Activated CD4-positive, alpha-beta memory T cell treated with anti-CD3 and anti-CD28 coated beads, Interleukin-2, amount 10 ng/mL, durations not matched to agents 7 days and 5 days (primary cell): ENCODE data around the gene CD300LB. TPM values are rescaled to one million over a fixed set of nuclear protein-coding genes. Genes with fewer than 3 reads are reported as not detected.
"Not testable (repeated sequence)": the region's sequence is repeated elsewhere in the genome, so short reads cannot be mapped to it uniquely, and the experiment has no call there.

ENCODE experiments used
- CTCF ChIA-PET: fragments of 350-600 bp; sonication (Branson Sonifier 250); formaldehyde crosslinking; loops from one replicate; lab custom pipeline; 2021; ENCODE audit warnings: antibody characterized with exemption, inconsistent platforms; lab: Charles Lee
- POLR2A ChIA-PET: fragments of 350-600 bp; sonication (Branson Sonifier 250); formaldehyde crosslinking; loops from one replicate; lab custom pipeline; 2021; ENCODE audit warnings: antibody characterized with exemption; lab: Charles Lee
- DNase-seq: peaks from one replicate; pipeline ENCODE4 v3.0.0-alpha.2; 2020
- H3K27ac Mint-ChIP-seq: one replicate; pipeline ENCODE4 v1.8.0; 2021; ENCODE audit warnings: mild to moderate bottlenecking, mixed read lengths
- H3K27me3 Mint-ChIP-seq: one replicate; pipeline ENCODE4 v1.8.0; 2021; ENCODE audit warnings: mixed read lengths
- H3K36me3 Mint-ChIP-seq: one replicate; pipeline ENCODE4 v1.8.0; 2021; ENCODE audit warnings: low read depth, mixed read lengths
- H3K4me1 Mint-ChIP-seq: one replicate; pipeline ENCODE4 v1.8.0; 2021; ENCODE audit warnings: mixed read lengths
- H3K4me3 Mint-ChIP-seq: one replicate; pipeline ENCODE4 v1.8.0; 2021; ENCODE audit warnings: mild to moderate bottlenecking, mixed read lengths
- H3K9me3 Mint-ChIP-seq: one replicate; pipeline ENCODE4 v1.8.0; 2021; ENCODE audit warnings: mixed read lengths
- total RNA-seq, 2 experiments: library from RNA; stranded (reverse); gene quantifications; one replicate each; pipeline ENCODE4 v1.2.3, GENCODE V29; 2021

Gene CD300LB
- not detected for total RNA-seq

DNA sequence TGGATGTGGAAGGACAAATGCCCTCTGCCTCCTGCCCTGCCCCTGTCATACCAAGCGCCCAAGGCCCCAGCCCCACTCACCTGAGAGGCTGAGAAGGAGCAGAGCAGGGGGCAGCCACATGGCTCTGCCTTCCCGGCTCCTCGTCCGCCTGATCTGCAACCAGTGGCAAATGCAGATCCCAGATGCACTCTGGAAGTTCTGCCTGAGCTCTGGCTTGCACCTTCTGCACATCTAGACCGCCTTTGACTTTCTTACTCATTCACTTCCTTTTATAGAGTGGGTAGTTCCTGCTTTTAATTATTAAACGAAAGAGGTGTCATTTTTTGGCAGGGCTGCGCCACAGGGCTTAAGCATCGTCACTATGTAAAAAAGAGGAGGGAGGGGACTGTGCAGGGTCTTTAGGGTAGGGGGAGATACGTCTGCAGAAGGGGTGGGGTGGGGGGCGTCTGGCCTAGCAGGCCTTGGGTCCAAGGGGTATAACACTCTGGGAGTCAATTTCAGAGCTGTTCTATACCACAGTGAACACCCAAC lies at the start of gene CD300LB:
TSS of gene CD300LB (minus strand) at position 245 of the 531 bp plus-strand sequence. CDS start at position 120, 125 bp downstream.
- H3K36me3 Mint-ChIP-seq: no peaks in the 10 kb centered on the region
- H3K4me3 Mint-ChIP-seq: no peak within 1 kb of the TSS
- DNase-seq: peak; percentile 4
- ChIA-PET CTCF (interaction anchor here (1.0 to 2.7 kb wide), 2 partner anchors 71 to 170 kb away, joined by 3 to 7 read pairs; no protein-coding TSS in a partner anchor), POLR2A (interaction anchor here (1.4 kb wide), 1 partner anchor 14 kb away, joined by 3 read pairs; the partner anchor contains the start of gene CD300C)
- no peaks in the 10 kb centered on the region for H3K9me3 Mint-ChIP-seq
- H3K27me3 Mint-ChIP-seq: peaks cover 73% of the 10 kb centered on the region
- H3K27ac Mint-ChIP-seq: no peak within 1 kb of the TSS
- H3K4me1 Mint-ChIP-seq: peaks cover 3% of the 10 kb centered on the region

DNA sequence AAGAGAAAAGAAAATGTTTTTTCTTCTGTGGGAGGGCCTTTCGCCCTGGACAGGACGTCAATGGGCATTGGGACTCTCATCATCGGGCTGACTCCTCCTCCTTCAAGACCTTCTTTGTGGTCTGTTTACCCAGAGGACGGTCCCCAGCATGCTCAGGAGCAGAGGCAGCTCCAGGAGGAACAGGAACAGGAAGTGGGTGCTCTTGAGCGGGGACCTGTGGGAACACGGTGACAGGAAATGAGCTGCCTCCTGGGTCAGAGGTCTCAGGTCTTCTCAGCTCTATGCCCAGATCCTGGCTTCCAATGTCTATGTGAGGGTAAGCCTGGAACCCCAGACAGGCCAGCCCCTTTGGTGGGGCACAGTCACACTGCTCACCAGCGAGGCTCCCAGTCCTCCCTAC lies 48.6 kb upstream of the CD300LB start:
- no peak overlapping the region for H3K27ac Mint-ChIP-seq
- CTCF ChIA-PET: interaction anchor here (0.6 to 1.8 kb wide), 2 partner anchors 10 to 35 kb away, joined by 4 to 5 read pairs; no protein-coding TSS in a partner anchor
- no peaks in the 10 kb centered on the region for H3K36me3 Mint-ChIP-seq
- peaks cover 18% of the 10 kb centered on the region for H3K27me3 Mint-ChIP-seq
- H3K4me1 Mint-ChIP-seq: peaks cover 12% of the 10 kb centered on the region
- POLR2A ChIA-PET: interaction anchor here (1.0 kb wide), 1 partner anchor 32 kb away, joined by 3 read pairs; no protein-coding TSS in a partner anchor
- H3K9me3 Mint-ChIP-seq: peaks cover 2% of the 10 kb centered on the region
- H3K4me3 Mint-ChIP-seq: no peak overlapping the region
- DNase-seq: no peak

DNA sequence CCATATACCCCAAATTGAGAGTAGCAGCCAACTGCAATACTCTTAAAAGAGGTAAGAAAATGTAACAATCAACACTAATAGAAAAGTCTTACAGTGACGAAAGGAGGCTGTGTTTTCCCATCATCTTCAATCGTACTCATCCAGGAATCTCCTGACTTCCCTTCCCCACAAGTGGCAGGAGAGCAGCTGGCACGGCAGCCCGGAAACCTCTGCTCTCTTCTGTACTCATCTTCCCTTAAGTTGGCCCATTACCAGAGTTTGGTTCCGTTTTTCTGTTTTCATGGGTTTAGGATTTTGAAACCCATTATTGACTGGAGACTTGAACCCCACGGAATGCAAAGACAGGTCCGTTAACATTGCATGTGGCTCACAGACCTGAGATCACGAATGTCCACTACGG lies 47.7 kb upstream of the CD300LB start:
- no peak overlapping the region for H3K27ac Mint-ChIP-seq
- peaks cover 12% of the 10 kb centered on the region for H3K4me1 Mint-ChIP-seq
- H3K9me3 Mint-ChIP-seq: peaks cover under 1% of the 10 kb centered on the region
- H3K27me3 Mint-ChIP-seq: peaks cover 19% of the 10 kb centered on the region
- CTCF ChIA-PET: no interaction called here
- DNase-seq: no peak
- H3K4me3 Mint-ChIP-seq: no peak overlapping the region
- no peaks in the 10 kb centered on the region for H3K36me3 Mint-ChIP-seq
- POLR2A ChIA-PET: no interaction called here

DNA sequence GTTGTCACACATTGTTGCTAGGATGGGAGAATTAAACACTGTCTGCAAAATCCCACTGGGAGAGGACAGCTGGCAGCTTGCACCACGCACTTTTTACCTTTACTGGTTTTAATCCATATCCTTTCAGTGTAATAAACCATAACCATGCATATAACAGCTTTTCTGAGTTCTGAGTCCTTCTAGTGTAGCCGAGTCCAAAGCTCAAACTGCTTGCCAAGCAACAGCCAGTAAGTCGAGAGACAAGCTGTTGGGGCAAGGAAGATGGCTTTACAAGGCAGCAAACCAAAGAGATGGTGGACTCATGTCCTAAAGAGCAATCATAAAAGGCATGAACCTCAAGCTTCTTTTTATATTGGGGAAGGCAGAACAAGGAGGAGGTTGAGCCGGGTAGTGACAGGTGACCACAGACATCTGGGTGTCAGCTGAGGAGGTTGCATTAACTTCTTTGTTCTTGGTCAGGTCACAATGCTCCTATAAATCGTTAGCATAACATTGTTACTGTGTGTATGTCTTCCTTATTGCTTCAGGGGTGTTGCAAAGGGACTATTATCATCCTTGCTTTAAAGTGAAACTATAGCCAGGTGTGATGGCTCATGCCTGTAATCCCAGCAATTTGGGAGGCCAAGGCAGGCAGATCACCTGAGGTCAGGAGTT lies 43.3 kb upstream of the CD300LB start:
- ChIA-PET POLR2A (no interaction called here), CTCF (interaction anchor here (1.1 to 1.4 kb wide), 2 partner anchors 9 to 163 kb away, joined by 3 to 4 read pairs; partner anchors contain the start of gene RAB37)
- Mint-ChIP-seq H3K27me3 (peaks cover 30% of the 10 kb centered on the region), H3K36me3 (no peaks in the 10 kb centered on the region), H3K4me1 (peaks cover 5% of the 10 kb centered on the region), H3K9me3 (no peaks in the 10 kb centered on the region), H3K27ac (no peak overlapping the region), H3K4me3 (no peak overlapping the region)
- no peak for DNase-seq

DNA sequence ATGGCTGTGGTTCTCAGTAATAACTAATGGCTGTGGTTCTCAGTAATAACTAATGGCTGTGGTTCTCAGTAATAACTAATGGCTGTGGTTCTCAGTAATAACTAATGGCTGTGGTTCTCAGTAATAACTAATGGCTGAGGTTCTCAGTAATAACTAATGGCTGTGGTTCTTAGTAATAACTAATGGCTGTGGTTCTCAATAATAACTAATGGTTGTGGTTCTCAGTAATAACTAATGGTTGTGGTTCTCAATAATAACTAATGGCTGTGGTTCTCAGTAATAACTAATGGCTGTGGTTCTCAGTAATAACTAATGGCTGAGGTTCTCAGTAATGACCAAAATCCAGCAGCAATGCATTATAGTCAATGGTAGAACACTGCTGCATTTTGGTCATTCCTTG lies 42.4 kb upstream of the CD300LB start:
- CTCF ChIA-PET: interaction anchor here (1.1 to 1.4 kb wide), 3 partner anchors 8 to 218 kb away, joined by 3 to 4 read pairs (median 3); partner anchors contain the start of gene RAB37
- peaks cover 38% of the 10 kb centered on the region for H3K27me3 Mint-ChIP-seq
- H3K9me3 Mint-ChIP-seq: not testable (repeated sequence)

DNA sequence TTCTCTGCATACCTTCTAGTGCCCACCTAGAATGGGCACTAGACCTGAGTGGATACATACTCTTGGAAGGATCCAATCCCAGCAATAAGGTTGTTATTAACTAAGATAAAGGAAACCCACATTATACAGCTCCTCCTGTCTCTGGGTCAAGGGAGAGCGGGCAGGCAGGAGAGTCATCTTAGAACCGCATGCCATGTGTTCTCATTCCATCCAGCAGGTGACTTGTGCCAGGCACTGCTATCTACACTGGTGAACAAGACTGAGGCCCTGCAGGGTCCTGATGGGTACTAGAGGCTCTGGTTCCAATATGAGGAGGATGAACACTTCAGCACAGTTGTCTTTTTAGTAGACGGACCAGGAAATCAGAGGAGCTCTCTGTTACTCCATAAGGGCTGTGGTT lies 41.9 kb upstream of the CD300LB start:
- ChIA-PET POLR2A (no interaction called here), CTCF (interaction anchor here (1.1 to 1.4 kb wide), 2 partner anchors 164 to 218 kb away, joined by 3 to 4 read pairs; partner anchors contain the start of gene RAB37)
- Mint-ChIP-seq H3K27me3 (peaks cover 43% of the 10 kb centered on the region), H3K4me3 (no peak overlapping the region), H3K9me3 (peaks cover 5% of the 10 kb centered on the region), H3K36me3 (no peaks in the 10 kb centered on the region), H3K4me1 (peaks cover 16% of the 10 kb centered on the region), H3K27ac (no peak overlapping the region)
- DNase-seq: no peak

More for the DNA sequence above, 42.4 kb upstream of the CD300LB start:
- H3K27ac Mint-ChIP-seq, POLR2A ChIA-PET, DNase-seq, H3K36me3 Mint-ChIP-seq, H3K4me3 Mint-ChIP-seq: not testable (repeated sequence)
- H3K4me1 Mint-ChIP-seq: peaks cover 11% of the 10 kb centered on the region

DNA sequence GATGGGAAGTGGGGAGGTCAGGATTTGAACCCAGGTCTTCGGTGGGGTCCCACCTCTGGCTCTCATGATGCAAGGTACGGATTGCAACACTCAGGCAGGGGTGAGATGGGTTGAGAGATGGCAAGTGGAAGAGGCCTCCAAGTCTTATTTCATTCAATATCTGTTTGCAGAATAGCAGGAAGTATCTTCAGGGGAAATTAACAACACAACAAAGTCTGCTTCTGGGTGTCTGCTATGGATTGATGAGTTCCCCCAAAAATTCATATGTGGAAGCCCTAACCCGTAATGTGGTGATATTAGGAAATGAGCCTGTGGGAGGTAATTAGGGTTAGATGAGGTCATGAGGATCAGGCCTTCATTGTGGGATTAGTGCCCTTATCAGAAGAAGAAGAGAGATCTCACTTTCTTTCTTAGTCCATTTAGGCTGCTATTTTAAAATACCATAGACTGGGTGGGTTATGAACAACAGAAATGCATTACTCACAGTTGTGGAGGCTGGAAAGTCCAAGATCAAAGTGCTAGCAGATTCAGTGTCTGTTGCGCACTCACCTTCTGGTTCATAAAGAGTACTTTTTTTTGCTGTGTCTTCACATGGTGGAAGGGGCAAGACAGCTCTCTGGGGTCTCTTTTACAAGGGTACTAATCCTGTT lies 40.5 kb upstream of the CD300LB start:
- ChIA-PET CTCF (no interaction called here), POLR2A (no interaction called here)
- DNase-seq: no peak
- no peak overlapping the region for H3K4me3 Mint-ChIP-seq
- H3K27me3 Mint-ChIP-seq: peaks cover 50% of the 10 kb centered on the region
- peaks cover 5% of the 10 kb centered on the region for H3K9me3 Mint-ChIP-seq
- H3K27ac Mint-ChIP-seq: no peak overlapping the region
- H3K4me1 Mint-ChIP-seq: peaks cover 16% of the 10 kb centered on the region
- H3K36me3 Mint-ChIP-seq: no peaks in the 10 kb centered on the region

DNA sequence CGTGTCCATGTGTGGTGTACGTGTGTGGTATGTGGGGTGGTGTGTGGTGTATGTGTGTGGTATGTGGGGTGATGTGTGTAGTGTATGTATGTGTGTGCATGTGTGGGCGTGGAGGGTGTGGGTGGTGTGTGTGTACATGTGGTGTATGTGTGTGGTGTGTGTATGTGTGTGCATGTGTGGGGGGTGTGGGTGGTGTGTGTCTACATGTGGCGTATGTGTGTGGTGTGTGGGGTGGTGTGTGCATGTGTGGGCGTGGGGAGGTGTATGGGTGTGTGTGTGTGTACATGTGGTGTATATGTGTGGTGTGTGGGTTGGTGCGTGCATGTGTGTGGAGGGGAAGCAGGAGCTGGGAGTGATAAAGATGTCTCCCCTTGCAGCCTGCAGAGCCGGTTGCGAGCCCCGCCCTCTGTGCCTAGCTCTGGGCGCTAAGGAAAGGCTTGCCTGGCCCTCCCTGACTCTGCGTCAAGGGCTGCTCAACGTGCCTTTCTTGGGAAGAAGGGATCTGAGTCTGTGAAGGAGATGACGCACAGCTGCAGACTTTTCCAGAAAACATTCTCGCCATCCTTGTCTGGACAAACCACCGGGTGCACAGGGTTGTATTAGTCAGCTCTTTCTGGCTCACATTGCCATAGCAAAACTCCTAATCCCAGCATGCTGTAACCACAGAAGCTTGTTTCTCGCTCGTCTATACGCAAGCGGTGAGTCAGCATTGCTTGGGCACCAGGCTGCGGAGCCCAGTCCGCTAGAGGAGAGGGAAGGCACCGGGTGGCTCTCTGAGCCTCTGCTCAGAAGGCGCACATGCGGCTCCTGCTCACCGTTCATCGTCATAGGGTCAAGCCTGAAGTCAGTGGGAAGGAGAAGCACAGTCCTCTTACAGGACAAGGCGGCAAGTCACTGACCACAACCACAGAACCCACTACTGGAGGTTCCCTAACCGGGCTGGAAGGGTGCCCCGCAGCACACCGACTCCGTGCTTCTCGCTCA lies 38.0 kb upstream of the CD300LB start:
- peaks cover 44% of the 10 kb centered on the region for H3K27me3 Mint-ChIP-seq
- H3K36me3 Mint-ChIP-seq: no peaks in the 10 kb centered on the region
- ChIA-PET CTCF (no interaction called here), POLR2A (interaction anchor here (1.4 kb wide), 1 partner anchor 304 kb away, joined by 3 read pairs; the partner anchor contains the start of gene FDXR)
- H3K9me3 Mint-ChIP-seq: peaks cover 5% of the 10 kb centered on the region
- DNase-seq: no peak
- no peak overlapping the region for H3K27ac Mint-ChIP-seq
- H3K4me3 Mint-ChIP-seq: no peak overlapping the region
- H3K4me1 Mint-ChIP-seq: peaks cover 16% of the 10 kb centered on the region

DNA sequence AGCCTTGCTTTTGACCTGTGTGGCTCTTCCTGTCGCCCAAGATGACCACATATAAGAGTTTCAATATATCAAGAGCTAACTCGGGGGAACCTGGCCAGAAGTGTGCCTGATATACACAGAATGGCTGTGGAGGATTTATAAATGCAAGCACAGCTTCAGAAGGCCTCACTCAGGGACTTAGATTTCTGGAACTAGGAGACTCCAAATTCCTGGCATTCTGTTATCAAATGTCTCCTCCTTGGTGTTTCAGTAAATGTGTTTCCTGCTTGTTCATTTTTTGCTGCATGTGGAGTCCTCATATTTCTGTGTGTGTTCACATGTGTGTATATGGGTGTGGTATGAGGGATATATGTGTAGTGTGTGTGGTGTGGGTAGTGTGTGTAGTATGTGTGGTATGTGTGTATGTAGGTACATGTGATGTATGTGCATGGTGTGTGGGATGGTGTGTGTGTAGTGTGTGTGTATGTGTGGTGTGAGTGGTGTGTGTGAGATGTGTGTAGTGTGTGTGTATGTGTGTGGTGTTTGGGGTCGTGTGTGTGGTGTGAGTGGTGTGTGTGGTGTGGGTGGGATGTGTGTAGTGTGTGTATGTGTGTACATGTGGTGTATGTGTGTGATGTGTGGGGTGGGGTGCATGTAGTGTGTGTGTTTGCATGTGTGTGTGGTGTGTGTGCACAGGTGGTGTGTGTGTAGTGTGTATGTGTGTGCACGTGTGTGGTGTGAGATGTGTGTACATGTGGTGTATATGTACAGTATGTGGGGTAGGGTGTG lies 37.0 kb upstream of the CD300LB start:
- CTCF ChIA-PET: no interaction called here
- peaks cover 46% of the 10 kb centered on the region for H3K27me3 Mint-ChIP-seq
- H3K27ac Mint-ChIP-seq: no peak overlapping the region
- peaks cover 16% of the 10 kb centered on the region for H3K4me1 Mint-ChIP-seq
- POLR2A ChIA-PET: no interaction called here
- DNase-seq: no peak
- H3K4me3 Mint-ChIP-seq: no peak overlapping the region
- no peaks in the 10 kb centered on the region for H3K36me3 Mint-ChIP-seq
- H3K9me3 Mint-ChIP-seq: peaks cover 5% of the 10 kb centered on the region

DNA sequence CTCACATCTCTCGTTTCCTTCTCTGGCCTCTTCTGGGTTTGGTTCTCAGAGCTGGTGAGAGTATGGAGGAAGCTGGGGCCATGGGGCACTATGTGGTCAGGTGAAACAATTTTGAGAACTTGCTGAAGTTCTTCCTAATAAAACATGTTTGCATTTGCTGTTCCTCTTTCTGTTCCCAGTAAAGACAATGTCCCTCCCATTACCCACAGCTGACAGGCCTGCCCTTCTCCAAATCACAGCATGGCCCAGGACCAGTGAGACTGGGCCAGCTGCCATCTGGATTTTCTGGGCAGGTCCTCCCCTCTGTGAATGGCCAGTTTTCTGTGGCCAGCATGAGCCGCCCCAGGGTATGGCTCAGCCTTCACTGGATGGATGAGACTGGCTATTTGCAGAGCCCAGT lies 36.1 kb upstream of the CD300LB start, which contains the start of gene CD300H:
TSS of gene CD300H (minus strand) at position 113 of the 400 bp plus-strand sequence.
- Mint-ChIP-seq H3K4me3 (no peak within 1 kb of the TSS), H3K4me1 (peaks cover 16% of the 10 kb centered on the region), H3K27ac (no peak within 1 kb of the TSS), H3K36me3 (no peaks in the 10 kb centered on the region), H3K27me3 (peaks cover 48% of the 10 kb centered on the region), H3K9me3 (peaks cover 5% of the 10 kb centered on the region)
- ChIA-PET POLR2A (no interaction called here), CTCF (interaction anchor here (0.9 to 1.4 kb wide), 2 partner anchors 19 to 170 kb away, joined by 3 to 5 read pairs; partner anchors contain the start of gene RAB37)
- DNase-seq: no peak

DNA sequence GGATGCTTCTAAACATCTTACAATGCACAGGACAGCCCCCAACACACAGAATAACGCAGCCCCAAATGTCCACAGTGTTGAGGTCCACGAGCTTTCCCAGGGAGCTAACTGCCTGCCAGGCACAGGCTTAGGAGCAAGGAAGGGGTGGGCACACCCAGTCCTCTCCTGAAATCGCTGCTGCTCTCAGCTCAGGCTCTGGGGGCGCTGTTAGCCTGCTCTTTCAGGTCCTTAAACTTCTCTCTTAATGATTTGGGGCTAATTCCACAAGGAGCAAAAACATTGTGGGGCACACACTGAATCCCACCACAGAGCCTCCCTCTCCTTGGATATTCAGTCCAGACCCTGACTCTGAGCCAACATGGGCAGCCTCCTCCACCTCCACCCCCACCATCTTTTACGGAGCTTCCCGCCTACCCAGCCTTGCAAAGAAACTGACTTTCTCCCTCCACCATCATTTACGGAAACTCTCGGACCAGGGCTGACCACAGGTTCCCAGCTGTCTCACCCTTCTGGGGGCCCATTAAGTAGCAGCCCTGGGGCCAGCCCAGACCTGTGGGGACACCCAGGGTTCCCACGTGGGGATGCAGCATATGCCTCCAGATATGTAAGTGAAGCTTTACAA lies 35.0 kb upstream of the CD300LB start:
- Mint-ChIP-seq H3K27ac (no peak overlapping the region), H3K9me3 (peaks cover 5% of the 10 kb centered on the region), H3K27me3 (peaks cover 53% of the 10 kb centered on the region), H3K4me3 (no peak overlapping the region), H3K36me3 (no peaks in the 10 kb centered on the region), H3K4me1 (peaks cover 16% of the 10 kb centered on the region)
- DNase-seq: peak; percentile 41
- CTCF ChIA-PET: interaction anchor here (0.6 to 2.1 kb wide), 16 partner anchors 8 to 395 kb away, joined by 3 to 12 read pairs (median 4); partner anchors contain the start of gene RAB37
- POLR2A ChIA-PET: interaction anchor here (0.7 kb wide), 1 partner anchor 192 kb away, joined by 3 read pairs; no protein-coding TSS in a partner anchor
